Measurements from ENCODE around the gene CTDSP1.

CTDSP1 gene

DNA sequence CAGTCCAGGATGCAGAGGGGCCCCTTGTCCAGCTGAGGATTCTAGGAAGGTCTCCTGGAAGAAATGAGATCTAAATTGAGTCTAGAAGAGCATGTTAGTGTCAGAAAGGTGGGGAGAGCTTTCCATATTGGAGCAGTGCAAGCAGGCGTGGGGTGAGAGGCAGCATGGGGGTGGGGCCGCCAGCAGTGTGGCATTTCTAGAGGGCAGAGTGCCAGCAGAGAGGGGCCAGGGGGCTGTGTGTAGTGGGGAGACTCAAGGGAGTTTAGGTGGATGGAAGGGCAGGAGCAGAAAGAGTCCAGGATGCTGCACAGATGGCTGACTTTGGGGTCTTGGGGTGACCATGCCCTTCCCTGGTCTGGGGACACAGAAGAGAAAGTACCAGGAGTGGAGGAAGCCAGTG lies 21.4 kb downstream of the CTDSP1 start:
- no peaks in the 10 kb centered on the region for H3K36me3 Mint-ChIP-seq (ENCODE audit: low read depth)
- no peaks in the 10 kb centered on the region for H3K4me1 Mint-ChIP-seq
- TF ChIP-seq, protein P1, sequence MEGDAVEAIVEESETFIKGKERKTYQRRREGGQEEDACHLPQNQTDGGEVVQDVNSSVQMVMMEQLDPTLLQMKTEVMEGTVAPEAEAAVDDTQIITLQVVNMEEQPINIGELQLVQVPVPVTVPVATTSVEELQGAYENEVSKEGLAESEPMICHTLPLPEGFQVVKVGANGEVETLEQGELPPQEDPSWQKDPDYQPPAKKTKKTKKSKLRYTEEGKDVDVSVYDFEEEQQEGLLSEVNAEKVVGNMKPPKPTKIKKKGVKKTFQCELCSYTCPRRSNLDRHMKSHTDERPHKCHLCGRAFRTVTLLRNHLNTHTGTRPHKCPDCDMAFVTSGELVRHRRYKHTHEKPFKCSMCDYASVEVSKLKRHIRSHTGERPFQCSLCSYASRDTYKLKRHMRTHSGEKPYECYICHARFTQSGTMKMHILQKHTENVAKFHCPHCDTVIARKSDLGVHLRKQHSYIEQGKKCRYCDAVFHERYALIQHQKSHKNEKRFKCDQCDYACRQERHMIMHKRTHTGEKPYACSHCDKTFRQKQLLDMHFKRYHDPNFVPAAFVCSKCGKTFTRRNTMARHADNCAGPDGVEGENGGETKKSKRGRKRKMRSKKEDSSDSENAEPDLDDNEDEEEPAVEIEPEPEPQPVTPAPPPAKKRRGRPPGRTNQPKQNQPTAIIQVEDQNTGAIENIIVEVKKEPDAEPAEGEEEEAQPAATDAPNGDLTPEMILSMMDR (IDR thresholded peaks at IDR 0.05; ENCODE audit: unreplicated experiment in 3 of 3): no peak
- no peak overlapping the region for H3K4me3 Mint-ChIP-seq
- H3K9me3 Mint-ChIP-seq: no peaks in the 10 kb centered on the region
- no peak overlapping the region for H3K27ac Mint-ChIP-seq
- no peaks in the 10 kb centered on the region for H3K27me3 Mint-ChIP-seq (ENCODE audit: low read depth)

- Mint-ChIP-seq H3K4me1 (no peaks in the 10 kb centered on the region), H3K27ac (no peak overlapping the region), H3K36me3 (ENCODE audit: low read depth) (no peaks in the 10 kb centered on the region), H3K4me3 (no peak overlapping the region), H3K27me3 (ENCODE audit: low read depth) (no peaks in the 10 kb centered on the region), H3K9me3 (no peaks in the 10 kb centered on the region)
- TF ChIP-seq, protein P1 (IDR thresholded peaks at IDR 0.05; ENCODE audit: unreplicated experiment in 3 of 3): no peak
Measured at GRCh38 chr2:218422403-218423086, 22.9 kb downstream of the CTDSP1 start.

DNA sequence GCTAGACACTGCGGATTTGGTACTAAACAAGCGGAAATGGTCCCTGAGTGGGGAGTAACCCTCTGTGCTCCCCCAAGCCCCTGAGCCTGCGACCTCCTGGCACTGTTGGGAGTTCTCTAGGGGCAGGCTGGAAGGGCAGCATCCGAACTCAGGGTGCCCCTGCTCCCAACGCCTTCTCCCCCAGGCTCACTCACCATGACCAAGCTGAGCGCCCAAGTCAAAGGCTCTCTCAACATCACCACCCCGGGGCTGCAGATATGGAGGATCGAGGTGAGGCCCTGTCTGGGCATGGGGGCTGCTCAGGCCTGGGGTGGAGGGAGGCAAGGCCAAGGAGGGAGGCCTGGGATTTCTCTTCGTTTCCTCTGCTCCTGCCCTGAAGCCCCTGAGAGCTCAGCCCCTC lies 23.9 kb downstream of the CTDSP1 start:
- TF ChIP-seq, protein P1 (IDR thresholded peaks at IDR 0.05; ENCODE audit: unreplicated experiment in 3 of 3): no peak
- H3K4me1 Mint-ChIP-seq: no peaks in the 10 kb centered on the region
- H3K27me3 Mint-ChIP-seq (ENCODE audit: low read depth): no peaks in the 10 kb centered on the region
- H3K36me3 Mint-ChIP-seq (ENCODE audit: low read depth): no peaks in the 10 kb centered on the region
- no peak overlapping the region for H3K27ac Mint-ChIP-seq
- H3K4me3 Mint-ChIP-seq: no peak overlapping the region
- H3K9me3 Mint-ChIP-seq: no peaks in the 10 kb centered on the region

- Mint-ChIP-seq H3K4me3 (no peak overlapping the region), H3K9me3 (no peaks in the 10 kb centered on the region), H3K36me3 (ENCODE audit: low read depth) (no peaks in the 10 kb centered on the region), H3K27me3 (ENCODE audit: low read depth) (no peaks in the 10 kb centered on the region), H3K4me1 (no peaks in the 10 kb centered on the region), H3K27ac (no peak overlapping the region)
- TF ChIP-seq, protein P1 (IDR thresholded peaks at IDR 0.05; ENCODE audit: unreplicated experiment in 3 of 3): no peak
Measured at GRCh38 chr2:218425531-218425930, 25.9 kb downstream of the CTDSP1 start.

DNA sequence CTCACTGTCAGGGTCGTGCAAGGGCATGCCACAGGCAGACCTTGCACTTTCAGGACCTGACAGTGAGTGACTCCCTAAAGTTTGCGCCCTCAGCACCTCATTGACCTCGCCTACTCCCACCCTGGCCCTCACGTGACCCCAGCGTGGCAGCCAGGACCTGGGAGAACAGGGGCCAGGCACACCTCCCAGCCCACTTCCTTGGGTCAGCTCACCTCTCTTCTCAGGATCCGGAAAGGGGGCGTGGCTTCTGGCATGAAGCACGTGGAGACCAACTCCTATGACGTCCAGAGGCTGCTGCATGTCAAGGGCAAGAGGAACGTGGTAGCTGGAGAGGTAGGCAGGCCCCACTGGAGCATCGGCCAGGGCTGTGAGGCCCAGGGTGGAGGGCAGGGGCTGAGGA lies 28.1 kb downstream of the CTDSP1 start:
- H3K4me1 Mint-ChIP-seq: no peaks in the 10 kb centered on the region
- H3K9me3 Mint-ChIP-seq: no peaks in the 10 kb centered on the region
- no peaks in the 10 kb centered on the region for H3K36me3 Mint-ChIP-seq (ENCODE audit: low read depth)
- no peak overlapping the region for H3K4me3 Mint-ChIP-seq
- TF ChIP-seq, protein P1 (IDR thresholded peaks at IDR 0.05; ENCODE audit: unreplicated experiment in 3 of 3): no peak
- peaks cover 6% of the 10 kb centered on the region for H3K27me3 Mint-ChIP-seq (ENCODE audit: low read depth)
- H3K27ac Mint-ChIP-seq: no peak overlapping the region

DNA sequence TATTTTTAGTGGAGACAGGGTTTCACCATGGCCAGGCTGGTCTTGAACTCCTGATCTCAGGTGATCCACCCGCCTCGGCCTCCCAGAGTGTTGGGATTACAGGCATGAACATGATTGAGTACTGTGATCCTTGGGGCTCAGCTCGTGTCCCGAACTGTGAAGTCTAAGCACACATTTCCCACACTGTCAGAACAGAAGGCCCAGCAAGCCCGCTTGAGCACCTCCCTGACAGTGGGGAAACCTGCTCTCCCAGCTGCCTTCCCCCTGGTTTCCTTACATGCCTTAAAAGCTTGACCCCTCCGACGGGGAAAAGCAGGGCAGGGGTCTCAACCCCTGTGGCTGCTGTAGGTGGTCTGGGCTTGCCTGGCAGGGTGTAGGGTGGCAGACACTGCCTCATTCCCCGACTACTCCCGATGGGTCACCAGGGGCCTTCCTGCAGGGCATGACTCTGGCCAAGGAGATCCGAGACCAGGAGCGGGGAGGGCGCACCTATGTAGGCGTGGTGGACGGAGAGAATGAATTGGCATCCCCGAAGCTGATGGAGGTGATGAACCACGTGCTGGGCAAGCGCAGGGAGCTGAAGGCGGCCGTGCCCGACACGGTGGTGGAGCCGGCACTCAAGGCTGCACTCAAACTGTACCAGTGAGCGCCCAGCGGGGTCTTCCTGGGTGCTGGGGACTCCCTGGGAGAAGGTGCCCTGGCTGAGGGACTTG lies 29.3 kb downstream of the CTDSP1 start:
- no peaks in the 10 kb centered on the region for H3K36me3 Mint-ChIP-seq (ENCODE audit: low read depth)

More for the DNA sequence above, 29.3 kb downstream of the CTDSP1 start:
- Mint-ChIP-seq H3K9me3 (no peaks in the 10 kb centered on the region), H3K27me3 (ENCODE audit: low read depth) (peaks cover 6% of the 10 kb centered on the region), H3K27ac (no peak overlapping the region), H3K4me1 (no peaks in the 10 kb centered on the region), H3K4me3 (no peak overlapping the region)
- TF ChIP-seq, protein P1 (IDR thresholded peaks at IDR 0.05; ENCODE audit: unreplicated experiment in 3 of 3): no peak
